ENCODE data around the gene CD4.

Gene CD4

GRCh38 chr12:6792522-6793201 lies 3.3 kb downstream of the CD4 start:
- no peak for TF ChIP-seq CTCF (IDR thresholded peaks at IDR 0.05; ENCODE audit: extremely low read depth, insufficient read depth, missing control alignments)
- in situ Hi-C loops (cut with MboI; ENCODE audit: low pct_unique_long_range_greater_than_20kb, low sequenced_read_pairs, unreplicated experiment) = no loop called here
- DNase-seq (ENCODE audit: low spot score) = no peak

DNA sequence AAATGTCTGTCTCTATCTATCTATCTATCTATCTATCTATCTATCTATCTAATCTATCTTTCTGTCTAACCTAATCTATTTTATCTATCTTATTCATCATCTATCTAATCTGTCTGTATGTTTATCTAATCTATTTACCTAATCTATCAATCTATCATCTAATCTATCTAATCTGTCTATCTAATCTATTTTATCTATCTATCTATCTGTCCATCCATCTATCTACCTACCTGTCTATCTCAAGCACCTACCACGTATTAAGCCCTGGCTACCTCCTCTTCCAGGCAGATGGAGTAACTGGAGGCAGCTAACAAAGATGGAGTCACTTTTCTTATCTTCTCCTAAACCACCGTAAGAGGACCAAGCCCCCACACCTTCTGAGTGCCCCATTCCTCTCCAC lies 5.8 kb downstream of the CD4 start:
- TF ChIP-seq CTCF (IDR thresholded peaks at IDR 0.05; ENCODE audit: extremely low read depth, insufficient read depth, missing control alignments) = no peak
- DNase-seq (ENCODE audit: low spot score) = no peak
- in situ Hi-C loops (cut with MboI; ENCODE audit: low pct_unique_long_range_greater_than_20kb, low sequenced_read_pairs, unreplicated experiment) = no loop called here

- DNase-seq (ENCODE audit: low spot score) = no peak
- in situ Hi-C loops (cut with MboI; ENCODE audit: low pct_unique_long_range_greater_than_20kb, low sequenced_read_pairs, unreplicated experiment) = no loop called here
- TF ChIP-seq CTCF (IDR thresholded peaks at IDR 0.05; ENCODE audit: extremely low read depth, insufficient read depth, missing control alignments) = no peak
These were observed 7.2 kb downstream of the CD4 start for GRCh38 chr12:6796576-6796975.

GRCh38 chr12:6799147-6799546 lies 9.8 kb downstream of the CD4 start:
- DNase-seq (ENCODE audit: low spot score) = no peak
- in situ Hi-C loops (cut with MboI; ENCODE audit: low pct_unique_long_range_greater_than_20kb, low sequenced_read_pairs, unreplicated experiment) = no loop called here

DNA sequence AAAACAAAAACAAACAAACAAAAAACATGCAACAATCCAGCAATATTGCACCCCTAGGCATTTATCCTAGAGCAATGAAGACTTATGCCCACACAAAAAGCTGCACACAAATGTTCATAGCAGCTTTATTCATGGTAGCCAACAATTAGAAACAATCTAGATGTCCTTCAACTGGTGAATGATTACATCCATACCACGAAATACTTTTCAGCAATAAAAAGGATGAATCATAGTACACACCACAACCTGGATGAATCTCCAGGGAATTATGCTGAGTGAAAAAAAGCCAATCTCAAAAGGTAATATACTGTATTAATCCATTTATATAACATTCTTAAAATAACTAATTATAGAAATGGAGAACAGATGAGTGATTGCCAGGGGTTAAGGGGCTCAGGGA lies 17.8 kb downstream of the CD4 start:
- in situ Hi-C loops (cut with MboI; ENCODE audit: low pct_unique_long_range_greater_than_20kb, low sequenced_read_pairs, unreplicated experiment) = no loop called here
- no peak for TF ChIP-seq CTCF (IDR thresholded peaks at IDR 0.05; ENCODE audit: extremely low read depth, insufficient read depth, missing control alignments)
- no peak for DNase-seq (ENCODE audit: low spot score)

More at GRCh38 chr12:6799147-6799546, 9.8 kb downstream of the CD4 start:
- TF ChIP-seq CTCF (IDR thresholded peaks at IDR 0.05; ENCODE audit: extremely low read depth, insufficient read depth, missing control alignments) = no peak

DNA sequence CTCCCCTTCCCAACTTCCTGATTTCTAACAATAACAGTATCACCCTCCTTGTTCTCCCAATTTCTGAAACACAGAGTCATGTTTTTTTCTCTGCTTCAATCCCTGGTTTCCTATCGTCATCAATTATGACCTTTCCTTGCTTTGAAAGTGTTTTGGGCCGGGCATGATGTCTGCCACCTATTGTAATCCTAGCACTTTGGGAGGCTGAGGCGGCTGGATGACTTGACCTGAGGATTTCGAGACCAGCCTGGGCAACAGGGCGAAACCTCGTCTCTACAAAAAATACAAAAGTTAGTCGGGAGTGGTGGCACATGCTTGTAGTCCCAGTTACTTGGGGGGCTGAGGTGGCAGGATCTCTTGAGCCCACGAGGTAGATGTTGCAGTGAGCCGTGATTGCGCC lies 19.7 kb downstream of the CD4 start:
- TF ChIP-seq CTCF (IDR thresholded peaks at IDR 0.05; ENCODE audit: extremely low read depth, insufficient read depth, missing control alignments) = no peak
- no peak for DNase-seq (ENCODE audit: low spot score)
- in situ Hi-C loops (cut with MboI; ENCODE audit: low pct_unique_long_range_greater_than_20kb, low sequenced_read_pairs, unreplicated experiment) = no loop called here
